Stimulated activated CD4-positive, alpha-beta T cell treated with anti-CD3 and anti-CD28 coated beads, TNF-alpha, amount 100 ng/mL, for 24 hours (primary cell): Measurements from ENCODE around the gene UBE2G2.

Experiments
- DNase-seq, 3 experiments: peaks; one replicate each; pipeline ENCODE4 v3.0.0-alpha.2; 2020; ENCODE audit warnings: low read depth in 3 of 3

The UBE2G2 gene

DNA sequence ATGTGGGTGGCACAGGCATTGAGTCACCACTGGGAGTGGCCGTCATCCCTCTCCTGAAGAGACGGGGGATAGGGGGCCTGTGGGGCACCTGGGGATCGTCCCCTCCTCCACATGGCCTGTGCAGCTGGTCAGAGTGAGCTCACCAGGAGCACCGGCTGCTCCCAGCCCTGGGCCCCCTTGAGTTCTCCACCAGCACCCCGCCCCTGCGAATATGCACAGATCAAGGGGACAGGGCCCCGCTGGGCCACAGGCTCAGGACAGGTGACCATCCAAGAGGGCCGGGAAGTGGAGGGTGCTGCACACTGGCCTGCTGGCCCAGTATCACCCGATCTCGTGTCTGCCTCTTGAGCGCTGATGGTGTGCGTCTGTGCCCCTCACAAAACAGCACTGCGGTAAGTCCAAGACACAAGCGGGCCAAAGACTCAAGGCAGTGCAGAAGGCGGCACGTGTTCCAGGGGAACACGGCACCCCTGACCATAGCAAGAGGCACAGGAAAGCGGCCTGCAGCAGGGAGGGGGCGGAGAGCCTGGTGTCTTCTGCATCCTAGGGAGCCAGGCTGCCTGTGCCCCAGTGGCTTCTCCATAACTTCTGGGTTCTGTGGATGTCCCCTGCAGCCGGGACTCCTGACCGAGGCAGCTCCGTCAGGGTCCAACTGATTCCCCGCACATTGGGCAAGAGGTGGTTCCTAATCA is 72.1 kb downstream of the UBE2G2 start:
- DNase-seq, result no peak

DNA sequence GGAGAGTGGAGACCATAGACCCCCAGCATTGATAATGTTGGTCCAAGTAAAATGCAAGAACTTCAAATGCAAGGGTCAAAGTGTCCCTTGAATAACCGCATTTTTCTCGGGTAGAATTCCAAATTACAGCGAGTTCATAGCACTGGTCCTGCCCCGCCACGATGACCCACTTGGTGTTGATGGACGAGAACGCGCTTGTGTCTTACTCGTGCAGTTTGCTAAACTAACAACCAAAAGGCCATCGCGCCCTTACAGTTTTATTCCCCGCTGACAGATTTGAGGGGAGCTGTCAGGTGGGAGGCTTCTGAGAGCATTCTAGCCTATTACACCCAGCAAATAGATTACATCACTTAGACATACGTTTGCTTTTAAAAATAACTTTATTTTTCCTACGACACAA is 72.9 kb downstream of the UBE2G2 start:
- DNase-seq, result no peak

DNA sequence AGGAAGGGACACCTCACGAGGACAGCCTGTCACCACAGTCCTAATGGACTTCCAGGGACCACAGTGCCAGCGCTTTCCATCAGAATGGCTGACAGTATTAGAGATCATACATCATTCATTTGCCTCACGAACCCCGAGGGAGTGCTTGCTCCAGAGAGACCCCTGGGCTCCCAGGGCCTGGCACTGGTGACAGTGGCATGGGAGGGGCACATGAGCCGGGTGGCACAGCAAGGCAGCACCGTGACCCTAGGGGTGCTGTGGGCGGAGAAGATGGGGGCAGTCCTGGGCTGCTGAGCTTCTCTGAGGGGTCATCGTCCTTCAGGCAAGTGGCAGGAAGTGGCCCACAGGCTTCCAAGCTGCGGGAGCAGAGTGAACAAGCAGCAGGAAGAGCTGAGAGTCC is 73.9 kb downstream of the UBE2G2 start:
- DNase-seq, result no peak

GRCh38 chr21:44727321-44727720 is 74.3 kb downstream of the UBE2G2 start:
- no peak for DNase-seq

DNA sequence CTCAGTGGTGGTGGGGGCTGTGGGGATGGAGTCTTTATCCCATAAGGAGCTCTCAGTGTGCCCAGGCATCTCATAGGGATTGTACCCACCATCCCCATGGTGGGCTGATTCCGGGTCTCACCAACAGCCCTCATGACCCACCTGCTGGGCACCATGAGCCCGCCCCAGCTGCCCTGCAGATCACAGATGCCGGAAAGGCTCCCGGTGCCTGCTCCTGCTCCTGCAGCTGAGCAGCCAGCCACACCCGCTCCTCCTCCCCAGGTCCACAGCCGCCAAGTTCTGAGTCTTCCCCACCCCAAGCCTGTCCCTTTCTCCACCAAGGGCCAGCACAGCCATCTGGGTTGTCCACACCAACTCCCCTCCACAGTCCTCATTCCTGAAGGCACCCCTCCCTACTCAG is 74.8 kb downstream of the UBE2G2 start:
- no peak for DNase-seq

DNA sequence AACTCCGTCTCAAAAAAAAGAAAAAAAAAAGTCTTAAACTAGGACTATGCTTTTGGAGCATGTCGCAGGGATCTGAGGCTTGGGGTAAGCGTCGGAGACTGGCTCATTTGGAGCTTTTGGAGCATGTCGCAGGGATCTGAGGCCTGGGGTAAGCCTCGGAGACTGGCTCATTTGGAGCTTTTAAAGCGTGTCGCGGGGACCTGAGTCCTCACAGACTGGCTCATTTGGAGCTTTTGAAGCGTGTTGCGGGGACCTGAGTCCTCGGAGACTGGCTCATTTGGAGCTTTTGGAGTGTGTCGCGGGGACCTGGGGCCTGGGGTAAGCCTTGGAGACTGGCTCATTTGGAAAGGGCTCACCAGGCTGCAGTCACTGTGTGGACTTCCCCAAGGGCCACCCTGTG is 76.7 kb downstream of the UBE2G2 start:
- DNase-seq, result no peak

DNA sequence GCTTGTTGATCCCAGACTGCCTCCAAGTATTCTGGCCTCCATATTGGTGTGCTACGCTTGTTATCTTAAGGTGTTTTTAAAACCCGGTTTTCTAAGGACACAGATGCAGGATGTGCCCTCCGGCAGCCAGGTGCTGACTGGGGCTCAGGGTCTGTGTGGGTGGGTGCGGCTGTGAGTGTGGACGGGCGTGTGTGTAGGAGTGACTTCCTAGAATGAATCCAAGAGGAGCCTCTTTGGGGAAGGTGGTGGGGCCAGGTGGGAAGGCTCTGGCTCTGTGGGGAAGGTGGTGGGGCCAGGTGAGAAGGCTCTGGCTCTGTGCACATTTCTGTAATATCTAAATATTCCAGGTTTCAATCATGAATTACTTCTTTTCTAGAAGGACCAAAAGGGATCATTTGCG is 77.4 kb downstream of the UBE2G2 start:
- DNase-seq, result no peak

DNA sequence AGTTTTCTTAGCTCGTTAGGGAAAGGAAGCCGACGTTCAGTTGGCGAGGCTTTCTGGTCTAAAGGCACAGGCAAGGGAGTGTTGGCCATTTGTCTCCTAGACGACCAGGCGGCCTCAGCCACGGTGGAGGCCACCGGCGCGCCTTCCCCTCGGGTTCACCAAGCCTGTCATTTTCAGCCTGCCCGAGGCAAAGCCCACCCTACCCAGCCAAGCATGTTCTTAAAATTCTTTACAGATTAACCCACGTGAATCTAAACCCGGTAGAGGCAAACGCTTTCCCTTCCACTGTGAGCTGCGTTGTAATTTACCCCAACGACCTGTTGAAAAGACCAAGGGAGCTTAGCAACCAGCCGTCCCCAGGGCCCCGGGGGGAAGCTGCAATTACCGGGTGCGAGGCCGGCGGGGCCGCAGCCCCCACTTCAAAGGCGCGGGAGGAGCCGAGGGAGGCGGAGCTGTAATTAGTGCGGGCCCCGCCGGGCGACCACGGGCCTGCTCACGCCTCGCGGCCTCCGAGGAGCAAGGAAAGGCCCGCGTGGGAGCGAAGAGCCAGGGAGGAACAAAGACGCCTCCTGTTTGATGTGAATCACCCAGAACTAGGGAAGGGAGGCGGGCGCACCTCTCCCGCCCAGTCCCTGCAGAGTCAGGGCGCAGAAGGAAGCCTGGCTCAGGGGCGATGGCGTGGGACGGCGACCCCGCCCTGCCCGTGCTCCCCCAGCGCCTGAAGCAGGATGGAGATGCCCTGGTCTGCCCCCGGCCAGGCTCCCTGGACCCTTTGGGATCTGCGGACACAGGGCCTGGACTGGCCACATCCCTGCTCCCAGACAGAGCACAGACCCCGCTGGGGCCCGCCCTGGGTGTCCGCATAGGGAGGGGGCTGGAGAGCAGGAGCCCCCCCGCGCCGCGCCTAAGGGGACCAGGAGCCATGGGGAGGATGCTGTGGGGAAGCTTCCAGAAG is 78.2 kb downstream of the UBE2G2 start:
- no peak for DNase-seq

GRCh38 chr21:44722731-44723130 is 78.9 kb downstream of the UBE2G2 start:
- DNase-seq, result no peak

DNA sequence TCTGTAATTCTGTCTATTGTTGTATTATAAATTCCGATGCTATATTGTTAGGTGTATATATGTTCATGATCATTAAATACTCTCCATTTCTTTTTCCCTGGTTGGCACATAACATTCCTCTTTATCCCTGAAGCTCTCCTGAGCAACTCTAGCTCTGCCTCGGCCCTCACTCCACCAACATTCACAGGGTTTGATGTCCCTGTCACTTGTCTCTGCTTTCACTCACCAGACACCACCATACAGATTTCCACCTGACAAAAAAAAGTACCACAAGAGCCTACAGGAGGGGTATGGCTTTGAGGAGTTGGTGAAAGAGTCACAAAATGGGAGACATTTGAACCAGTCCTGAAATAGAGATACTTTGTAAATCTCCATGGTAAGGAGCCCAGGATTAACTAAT is 81.5 kb downstream of the UBE2G2 start:
- no peak for DNase-seq
